Measurements from ENCODE around the gene ARL6IP1.
"Not testable (repeated sequence)": the region's sequence is repeated elsewhere in the genome, so short reads cannot be mapped to it uniquely, and the experiment has no call there.

DNA sequence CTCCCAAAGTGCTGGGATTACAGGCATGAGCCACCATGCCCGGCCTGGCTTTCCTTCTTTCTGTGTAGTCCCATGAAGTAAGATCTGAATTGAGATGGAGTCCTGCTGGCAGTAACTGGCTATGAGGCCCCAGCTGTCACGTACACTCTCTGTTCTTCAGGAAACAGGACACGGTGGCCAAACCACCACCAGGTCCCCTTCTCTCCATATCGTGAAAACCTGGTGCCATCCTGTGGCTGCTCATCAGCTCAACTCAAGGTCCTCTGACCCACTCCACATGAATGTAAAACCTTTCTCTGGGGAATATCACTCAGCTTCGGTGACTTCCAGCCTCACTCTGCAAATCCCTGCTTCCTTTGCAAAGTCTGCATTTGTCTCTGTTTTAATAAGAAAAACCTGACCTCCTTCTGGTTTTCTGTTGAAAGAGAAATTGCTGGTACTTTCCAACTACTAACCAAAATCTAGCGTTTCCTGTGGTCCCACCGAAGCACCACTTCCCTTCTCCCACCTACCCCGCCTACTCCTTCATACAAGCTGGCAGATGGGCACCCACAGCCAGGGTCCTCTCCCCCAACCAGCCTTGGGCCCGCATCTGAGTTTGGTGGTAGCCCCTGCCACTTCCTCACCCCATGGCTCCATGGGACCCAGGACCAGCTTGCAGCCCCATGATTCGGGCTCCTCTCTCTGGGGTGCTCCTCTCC lies 43.2 kb downstream of the ARL6IP1 start:
- TF ChIP-seq, protein P1, sequence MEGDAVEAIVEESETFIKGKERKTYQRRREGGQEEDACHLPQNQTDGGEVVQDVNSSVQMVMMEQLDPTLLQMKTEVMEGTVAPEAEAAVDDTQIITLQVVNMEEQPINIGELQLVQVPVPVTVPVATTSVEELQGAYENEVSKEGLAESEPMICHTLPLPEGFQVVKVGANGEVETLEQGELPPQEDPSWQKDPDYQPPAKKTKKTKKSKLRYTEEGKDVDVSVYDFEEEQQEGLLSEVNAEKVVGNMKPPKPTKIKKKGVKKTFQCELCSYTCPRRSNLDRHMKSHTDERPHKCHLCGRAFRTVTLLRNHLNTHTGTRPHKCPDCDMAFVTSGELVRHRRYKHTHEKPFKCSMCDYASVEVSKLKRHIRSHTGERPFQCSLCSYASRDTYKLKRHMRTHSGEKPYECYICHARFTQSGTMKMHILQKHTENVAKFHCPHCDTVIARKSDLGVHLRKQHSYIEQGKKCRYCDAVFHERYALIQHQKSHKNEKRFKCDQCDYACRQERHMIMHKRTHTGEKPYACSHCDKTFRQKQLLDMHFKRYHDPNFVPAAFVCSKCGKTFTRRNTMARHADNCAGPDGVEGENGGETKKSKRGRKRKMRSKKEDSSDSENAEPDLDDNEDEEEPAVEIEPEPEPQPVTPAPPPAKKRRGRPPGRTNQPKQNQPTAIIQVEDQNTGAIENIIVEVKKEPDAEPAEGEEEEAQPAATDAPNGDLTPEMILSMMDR (conservative IDR thresholded peaks at IDR 0.05; ENCODE audit: low read depth, low read length) = not testable (repeated sequence)
- TF ChIP-seq RAD21 (IDR thresholded peaks at IDR 0.05; ENCODE audit: low read length) = not testable (repeated sequence)
- TF ChIP-seq, protein P2, sequence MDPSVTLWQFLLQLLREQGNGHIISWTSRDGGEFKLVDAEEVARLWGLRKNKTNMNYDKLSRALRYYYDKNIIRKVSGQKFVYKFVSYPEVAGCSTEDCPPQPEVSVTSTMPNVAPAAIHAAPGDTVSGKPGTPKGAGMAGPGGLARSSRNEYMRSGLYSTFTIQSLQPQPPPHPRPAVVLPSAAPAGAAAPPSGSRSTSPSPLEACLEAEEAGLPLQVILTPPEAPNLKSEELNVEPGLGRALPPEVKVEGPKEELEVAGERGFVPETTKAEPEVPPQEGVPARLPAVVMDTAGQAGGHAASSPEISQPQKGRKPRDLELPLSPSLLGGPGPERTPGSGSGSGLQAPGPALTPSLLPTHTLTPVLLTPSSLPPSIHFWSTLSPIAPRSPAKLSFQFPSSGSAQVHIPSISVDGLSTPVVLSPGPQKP (IDR thresholded peaks at IDR 0.05; ENCODE audit: borderline replicate concordance, low read depth, low read length) = not testable (repeated sequence)
